SHP77 (cell line): ENCODE results near the gene HLA-DPB1.
"Not testable (repeated sequence)": the region's sequence is repeated elsewhere in the genome, so short reads cannot be mapped to it uniquely, and the experiment has no call there.

Experiments used
- DNase-seq, 2 experiments: peaks; one replicate each; lab custom pipeline; 2025; lab: John Stamatoyannopoulos, UW

HLA-DPB1 gene

GRCh38 chr6:33071569-33071968, 4.2 kb upstream of the HLA-DPB1 start:
- no peak for DNase-seq

DNA sequence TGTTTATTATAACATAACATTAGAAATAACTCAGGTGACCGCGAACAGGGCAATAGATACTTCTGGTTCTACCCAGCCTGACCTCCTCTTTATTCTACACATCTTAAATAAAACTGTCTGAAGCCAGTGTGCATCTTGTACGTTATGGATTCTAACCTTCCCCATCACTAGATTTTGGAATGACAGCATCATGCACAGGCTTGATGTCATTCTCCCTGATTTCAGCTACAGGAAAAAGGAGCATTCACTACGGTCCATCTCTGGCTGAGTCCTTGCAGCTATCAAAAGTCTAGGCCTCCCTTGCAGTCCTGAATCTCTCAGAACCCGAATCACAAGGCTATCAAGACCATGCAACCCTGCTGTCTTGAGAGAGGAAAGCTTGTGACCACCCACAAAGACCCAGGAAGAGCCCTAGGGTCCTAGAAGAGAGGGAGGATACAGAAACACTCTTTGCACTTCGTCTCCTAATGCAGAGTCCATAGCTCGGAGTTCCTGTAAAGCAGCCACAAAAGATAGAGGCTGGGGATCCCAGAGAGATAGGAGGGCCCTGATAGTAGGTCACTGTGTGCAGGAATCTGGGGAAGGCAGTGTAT, 3.2 kb upstream of the HLA-DPB1 start:
- DNase-seq = no peak

DNA sequence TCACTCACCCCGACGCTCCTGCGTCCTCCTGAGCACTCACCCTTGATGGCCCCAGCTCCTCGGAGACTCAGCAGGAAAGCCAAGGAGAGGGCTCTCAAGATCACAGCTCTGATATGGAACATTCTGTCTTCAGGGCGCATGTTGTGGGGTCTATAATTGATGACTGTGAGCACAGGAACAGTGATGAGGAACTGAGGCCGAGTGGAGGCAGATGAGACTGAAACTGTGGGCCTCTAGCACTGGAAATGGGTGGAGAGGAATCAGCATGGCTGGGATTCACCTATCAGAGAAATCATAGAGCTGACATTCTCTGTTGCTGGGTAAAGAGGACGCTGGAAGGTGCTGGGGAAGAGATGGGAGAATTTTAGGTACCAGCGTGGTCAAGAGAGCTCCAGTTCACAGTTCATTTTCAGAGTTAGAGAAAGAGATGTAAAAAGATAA, 2.3 kb upstream of the HLA-DPB1 start, which contains the start of gene HLA-DPA1:
Gene HLA-DPA1 (minus strand): TSS at position 219 of the 441 bp plus-strand sequence.
- no peak for DNase-seq

DNA sequence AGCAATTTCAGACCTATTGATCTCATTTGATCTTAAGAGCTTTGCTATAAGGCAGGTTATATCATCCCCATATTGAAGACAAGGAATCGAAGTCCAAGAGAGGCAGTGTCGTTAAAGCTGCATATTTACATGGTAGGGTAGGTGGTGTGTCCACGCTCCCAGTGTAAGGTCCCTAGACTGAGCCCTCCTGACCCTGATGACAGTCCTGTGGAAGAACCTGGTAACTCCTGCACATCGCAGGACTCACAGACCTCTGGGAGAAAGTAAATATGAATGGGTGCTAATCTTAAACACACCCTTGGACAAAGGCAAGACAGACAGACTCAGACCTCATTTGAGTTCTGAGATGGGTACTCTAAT, 602 bp upstream of the HLA-DPB1 start:
- no peak for DNase-seq

DNA sequence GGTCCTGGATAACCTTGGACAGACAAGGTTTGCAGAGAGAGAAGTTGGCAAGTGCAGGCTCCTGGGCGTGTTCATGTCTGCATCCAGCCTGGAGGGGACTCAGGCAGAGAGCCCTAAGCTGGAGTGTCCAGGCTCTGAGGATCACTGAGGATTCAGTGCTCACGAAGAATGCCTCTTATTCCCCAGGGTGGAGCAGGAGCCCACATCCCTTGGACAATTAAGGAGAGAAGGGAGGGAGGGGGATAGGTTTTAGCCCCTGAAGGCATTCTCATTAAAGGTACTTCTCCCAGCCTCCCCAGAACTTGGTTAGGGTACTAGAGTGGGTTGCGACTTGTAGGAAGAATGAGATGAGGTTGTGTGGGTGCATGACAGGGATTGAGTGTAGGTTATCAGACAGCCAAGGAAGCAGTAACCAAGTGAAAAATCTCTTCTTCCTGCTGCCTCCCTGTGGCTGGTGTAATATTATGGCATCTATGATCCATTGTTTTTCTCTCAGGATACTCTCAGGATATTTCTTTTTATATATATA, 680 bp downstream of the HLA-DPB1 start:
- DNase-seq = no peak

DNA sequence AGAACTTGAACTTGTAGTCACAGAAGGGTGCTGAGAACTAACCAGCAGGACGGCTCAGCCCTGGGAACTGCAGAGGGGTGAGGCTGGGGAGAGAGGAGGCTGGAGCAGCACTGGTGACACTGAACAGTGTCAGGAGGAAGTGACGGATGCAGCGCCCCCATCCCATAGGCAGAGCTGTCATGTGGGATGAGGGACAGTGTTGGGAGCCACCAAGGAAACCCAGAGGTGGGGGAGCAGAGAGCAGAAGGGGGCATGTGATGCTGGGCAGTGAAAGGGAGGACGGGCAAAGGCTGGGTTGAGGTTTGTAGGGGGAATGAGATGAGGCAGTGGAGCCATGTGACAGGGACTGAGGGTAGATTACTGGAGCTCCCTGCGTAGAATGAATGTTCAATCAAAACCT, 2.1 kb downstream of the HLA-DPB1 start:
- DNase-seq = no peak

DNA sequence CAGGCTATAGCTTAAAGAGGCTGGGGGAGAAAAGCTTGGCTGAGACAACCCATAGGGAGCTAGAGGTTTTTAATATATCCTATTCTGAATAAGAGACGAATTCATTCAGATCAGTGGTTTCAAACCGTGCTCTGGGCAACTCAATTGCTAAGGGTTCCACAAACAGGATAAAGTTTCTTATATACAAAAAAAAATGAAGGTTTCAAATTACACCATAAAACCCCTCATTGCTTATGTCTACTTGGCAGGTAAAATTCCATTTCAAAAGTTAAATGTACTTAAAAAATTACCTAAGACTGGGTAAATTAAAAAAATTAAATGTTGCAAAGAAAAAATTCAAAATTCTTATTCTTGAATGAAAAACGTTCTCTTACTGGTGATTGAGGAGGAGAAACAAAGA, 2.7 kb downstream of the HLA-DPB1 start:
- DNase-seq = no peak

- no peak for DNase-seq
Measured at GRCh38 chr6:33078919-33079521, 3.2 kb downstream of the HLA-DPB1 start.

DNA sequence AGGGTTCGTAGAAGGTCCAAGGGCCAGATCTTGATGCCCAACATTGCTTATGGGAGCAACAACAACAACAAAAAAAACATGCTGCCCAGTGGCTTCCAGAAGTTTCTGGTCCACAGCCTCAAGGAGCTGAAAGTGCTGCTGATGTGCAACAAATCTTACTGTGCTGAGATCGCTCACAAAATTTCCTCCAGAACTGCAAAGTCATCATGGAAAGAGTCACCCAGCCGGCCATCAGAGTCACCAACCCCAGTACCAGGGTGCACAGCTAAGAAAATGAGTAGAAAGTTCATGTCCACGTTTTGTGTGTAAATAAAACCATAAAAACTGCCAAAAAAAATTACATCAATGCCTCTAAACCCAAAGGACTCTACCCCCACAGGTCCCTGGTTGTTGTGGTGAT, 3.8 kb downstream of the HLA-DPB1 start:
- no peak for DNase-seq

DNA sequence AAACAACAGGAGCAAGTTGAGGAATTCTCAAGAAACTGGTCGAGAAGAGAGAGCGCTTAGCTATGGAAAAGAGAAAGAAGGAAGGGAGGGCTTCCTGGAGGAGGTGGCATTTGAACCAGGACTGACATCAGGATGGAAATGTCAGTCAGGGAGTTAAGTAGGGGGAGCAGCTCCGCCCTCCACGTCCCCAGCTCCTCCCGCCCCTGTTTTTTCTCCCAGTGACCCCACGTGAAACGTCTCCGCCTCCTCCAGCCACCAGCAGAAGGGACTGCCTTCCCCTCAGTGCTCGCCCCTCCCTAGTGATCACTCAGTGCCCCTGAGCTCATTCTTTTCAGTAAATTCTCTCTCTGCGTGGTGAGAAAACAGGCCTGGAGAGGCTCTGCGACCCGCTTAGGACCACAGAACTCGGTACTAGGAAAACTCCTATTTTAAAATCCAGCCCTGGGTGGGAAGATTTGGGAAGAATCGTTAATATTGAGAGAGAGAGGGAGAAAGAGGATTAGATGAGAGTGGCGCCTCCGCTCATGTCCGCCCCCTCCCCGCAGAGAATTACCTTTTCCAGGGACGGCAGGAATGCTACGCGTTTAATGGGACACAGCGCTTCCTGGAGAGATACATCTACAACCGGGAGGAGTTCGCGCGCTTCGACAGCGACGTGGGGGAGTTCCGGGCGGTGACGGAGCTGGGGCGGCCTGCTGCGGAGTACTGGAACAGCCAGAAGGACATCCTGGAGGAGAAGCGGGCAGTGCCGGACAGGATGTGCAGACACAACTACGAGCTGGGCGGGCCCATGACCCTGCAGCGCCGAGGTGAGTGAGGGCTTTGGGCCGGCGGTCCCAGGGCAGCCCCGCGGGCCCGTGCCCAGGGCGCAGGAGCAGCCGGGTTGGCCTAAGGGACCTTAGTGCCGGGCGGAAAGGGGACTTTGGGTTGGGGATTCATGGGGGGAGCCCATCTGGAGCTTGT, 4.6 kb downstream of the HLA-DPB1 start:
- no peak for DNase-seq

DNA sequence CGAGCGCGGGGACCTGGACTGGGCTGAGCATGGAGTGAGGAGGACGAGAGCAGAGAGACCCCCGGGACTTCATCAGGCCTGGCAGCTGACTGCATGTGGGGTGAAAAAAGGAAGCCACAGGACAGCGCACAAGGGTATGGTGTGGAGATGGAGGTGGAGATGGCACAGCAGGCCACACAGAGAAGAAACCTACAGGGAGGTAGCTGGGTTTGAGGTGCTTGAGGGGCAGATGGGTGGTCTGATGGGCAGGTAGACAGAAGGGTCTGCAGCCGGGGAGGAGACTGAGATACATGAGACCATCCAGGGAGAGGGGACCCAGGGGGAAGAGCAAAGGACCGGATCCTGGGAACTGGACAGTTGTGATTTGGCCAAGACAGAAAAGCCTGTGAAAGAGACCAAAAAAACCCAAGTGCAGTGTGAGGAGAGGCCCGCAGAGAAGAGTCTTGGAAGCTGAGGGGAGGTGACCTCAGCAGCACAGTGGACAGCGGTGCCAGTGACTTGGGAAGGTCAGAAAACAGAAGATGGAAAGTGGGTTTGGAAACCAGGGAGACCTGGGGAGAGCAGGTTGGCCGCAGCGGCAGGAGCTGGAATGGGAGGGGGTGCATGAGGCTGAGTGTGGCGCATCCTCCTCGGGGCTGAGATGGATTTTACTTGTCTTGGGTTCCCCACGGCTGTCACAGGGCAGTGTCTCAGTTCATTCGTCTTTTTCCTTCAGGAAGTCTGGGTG, 5.5 kb downstream of the HLA-DPB1 start:
- no peak for DNase-seq

GRCh38 chr6:33082702-33083101, 6.9 kb downstream of the HLA-DPB1 start:
- DNase-seq = no peak

DNA sequence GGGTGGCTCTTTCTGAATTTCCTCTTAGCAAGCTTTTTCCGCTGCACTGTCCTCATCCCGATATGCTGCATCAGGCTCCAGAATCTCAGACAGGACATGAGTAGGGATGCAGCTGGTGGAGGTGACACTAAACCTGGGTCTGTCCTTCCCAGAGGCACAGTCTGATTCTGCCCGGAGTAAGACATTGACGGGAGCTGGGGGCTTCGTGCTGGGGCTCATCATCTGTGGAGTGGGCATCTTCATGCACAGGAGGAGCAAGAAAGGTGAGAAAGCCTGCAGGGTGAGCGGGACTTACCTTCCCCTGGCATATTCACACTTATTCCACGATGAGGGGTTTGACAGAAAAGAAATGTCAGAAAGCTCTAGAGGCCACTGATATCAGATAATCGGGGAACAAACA, 9.8 kb downstream of the HLA-DPB1 start:
- no peak for DNase-seq

DNA sequence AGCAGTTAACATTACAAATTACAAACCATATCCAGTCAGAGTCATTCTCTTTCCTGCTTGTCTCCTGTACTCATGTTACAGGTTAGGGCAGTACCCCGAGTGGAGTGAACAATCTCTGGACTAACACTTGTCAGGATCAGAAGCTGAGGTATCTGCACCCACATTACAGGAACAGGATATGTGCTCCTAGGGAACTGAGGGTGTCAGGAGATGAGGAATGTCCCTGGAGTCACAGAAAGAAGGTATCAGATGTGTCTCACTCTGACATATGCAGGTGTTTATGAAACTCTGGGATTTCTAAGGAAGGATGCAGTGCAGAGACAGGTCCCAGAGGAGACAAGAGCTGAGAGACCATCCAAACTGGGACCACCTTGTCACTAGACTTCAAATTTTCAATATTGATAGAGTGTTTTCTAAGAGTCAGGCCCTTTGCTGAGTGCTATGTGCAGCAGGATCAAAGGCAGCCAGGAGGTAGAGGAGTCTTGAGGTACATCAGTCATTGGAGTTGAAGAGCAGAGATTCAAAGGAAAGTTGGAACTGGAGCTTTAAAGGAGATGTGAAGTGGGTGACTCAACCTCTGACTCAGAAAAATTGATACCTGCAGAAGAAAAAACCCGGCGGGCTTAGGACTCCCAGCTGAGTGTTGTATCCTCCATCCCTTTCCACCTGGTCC, 12.6 kb downstream of the HLA-DPB1 start:
- no peak for DNase-seq

DNA sequence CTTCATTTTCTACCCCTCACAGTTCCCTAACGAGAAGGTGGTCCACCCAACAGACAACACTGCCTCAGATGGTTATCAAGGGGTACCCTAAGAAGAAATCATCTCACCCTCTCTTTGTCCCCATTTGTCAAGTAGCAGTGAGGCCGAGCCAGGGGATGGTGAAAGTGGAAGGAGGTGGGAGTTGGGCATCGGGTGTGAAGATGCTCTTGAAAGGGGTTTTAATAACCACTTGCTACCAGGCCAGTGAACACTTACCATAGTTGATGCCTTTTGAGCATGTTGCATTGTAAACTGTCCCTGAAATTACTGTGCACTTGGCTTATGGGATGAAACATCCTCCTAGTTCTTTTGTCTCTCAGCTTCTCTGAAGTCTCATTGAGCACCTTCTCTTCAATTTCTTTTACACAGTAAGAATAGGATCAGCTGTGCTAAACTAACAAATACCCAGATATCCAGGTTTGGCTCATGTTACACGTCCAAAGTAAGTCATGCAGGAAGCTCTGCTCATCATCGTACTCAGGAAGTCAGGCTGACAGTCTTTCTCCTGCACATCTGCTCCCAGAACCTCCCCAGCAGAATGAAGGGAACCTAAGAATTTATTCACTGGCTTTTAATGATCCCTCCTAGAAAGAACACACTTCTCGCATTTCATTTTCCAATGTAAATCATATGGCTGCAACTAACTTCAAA, 13.3 kb downstream of the HLA-DPB1 start:
- DNase-seq = no peak

- no peak for DNase-seq
Measured at GRCh38 chr6:33091957-33092356, 16.2 kb downstream of the HLA-DPB1 start.

GRCh38 chr6:33092385-33092784, 16.6 kb downstream of the HLA-DPB1 start:
- no peak for DNase-seq

DNA sequence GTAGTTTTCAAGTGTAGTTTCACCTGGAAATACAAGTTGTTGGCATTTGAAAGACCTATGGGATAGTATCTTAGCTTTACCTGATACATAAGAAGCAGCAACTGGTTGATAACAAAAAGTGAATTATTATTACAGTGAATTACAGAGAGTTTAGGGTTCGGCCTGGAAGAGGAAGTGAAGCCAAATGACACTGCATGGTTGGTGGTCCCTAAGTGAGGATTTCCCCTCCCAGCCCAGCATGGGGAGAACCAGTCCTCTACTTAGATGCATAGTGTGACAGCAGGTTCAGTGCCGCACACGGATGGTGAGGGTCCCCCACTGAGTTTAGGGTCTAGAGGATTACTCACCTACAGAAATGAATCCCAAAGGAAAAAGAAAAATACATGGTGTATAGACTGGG, 18.1 kb downstream of the HLA-DPB1 start:
- no peak for DNase-seq

- DNase-seq = no peak
Measured at GRCh38 chr6:33095681-33096080, 19.9 kb downstream of the HLA-DPB1 start.

DNA sequence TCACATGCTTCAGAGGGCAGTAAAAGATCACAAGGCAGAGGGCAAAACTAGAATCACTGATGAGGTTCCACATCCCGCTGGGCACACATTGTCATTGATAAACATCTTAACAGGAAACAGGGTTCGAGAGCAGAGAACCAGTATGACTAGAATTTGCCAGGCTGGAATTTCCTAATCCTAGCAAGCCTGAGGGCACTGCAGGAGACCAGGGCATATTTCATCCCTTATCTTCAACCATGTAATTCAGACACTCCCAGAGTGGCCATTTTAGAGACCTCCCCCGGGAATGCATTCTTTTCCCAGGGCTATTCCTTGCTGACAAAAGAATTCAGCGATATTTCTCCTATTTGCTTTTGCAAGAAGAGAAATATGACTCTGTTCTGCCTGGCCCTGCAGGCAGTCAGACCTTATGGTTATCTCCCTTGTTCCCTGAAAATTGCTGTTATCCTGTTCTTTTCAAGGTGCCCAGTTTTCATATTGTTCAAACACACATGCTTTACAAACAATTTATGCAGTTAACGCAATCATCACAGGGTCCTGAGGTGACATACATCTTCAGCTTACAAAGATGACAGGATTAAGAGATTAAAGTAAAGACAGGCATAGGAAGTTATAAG, 25.4 kb downstream of the HLA-DPB1 start:
- not testable (repeated sequence) for DNase-seq
